SK-N-SH (cell line): Measurements from ENCODE around the gene RABEPK. TPM values are rescaled to one million over a fixed set of nuclear protein-coding genes. Genes with fewer than 3 reads are reported as not detected.

Source experiments
- CTCF ChIA-PET: fragments of 300-600, 350-600 bp; formaldehyde crosslinking; extraction: SDS; loops from one replicate; lab custom pipeline; 2021; lab: Yijun Ruan, JAX
- POLR2A ChIA-PET: fragments of 350-600 bp; sonication (Branson Sonifier 250); formaldehyde crosslinking; extraction: SDS; loops from one replicate; lab custom pipeline; 2020; ENCODE audit warnings: antibody characterized with exemption, inconsistent platforms; lab: Yijun Ruan, JAX
- DNase-seq: peaks from one replicate; pipeline ENCODE4 v3.0.0; 2012
- H2AFZ ChIP-seq: fragments of 200-600 bp; sonication (generic); 2 replicates; pipeline ENCODE4 v1.8.1; 2016; ENCODE audit warnings: antibody characterized with exemption, mild to moderate bottlenecking, low read depth
- H3F3A ChIP-seq: fragments of 200-600 bp; sonication (generic); replicated peaks from 2 replicates; pipeline ENCODE3; 2016; ENCODE audit warnings: antibody characterized with exemption, mild to moderate bottlenecking; ENCODE audit not compliant: insufficient read depth
- H3K27ac ChIP-seq, 2 experiments: fragments of 200-500 bp in 1 of 2; fragments of 200-600 bp in 1 of 2; sonication (Bioruptor generic) in 1 of 2; sonication (generic), shearing (Covaris generic) in 1 of 2; 2 replicates each; pipeline versions ENCODE4 v1.5.1 to v1.6.1; 2014 to 2016; ENCODE audit warnings: low read depth in 2 of 2, inconsistent platforms in 1 of 2, low read length in 1 of 2, mild to moderate bottlenecking in 1 of 2, mixed read lengths in 1 of 2
- H3K27me3 ChIP-seq: fragments of 200-600 bp; sonication (generic), shearing (Covaris generic); 2 replicates; pipeline ENCODE4 v1.6.1; 2016; ENCODE audit warnings: mixed run types; ENCODE audit not compliant: insufficient read depth
- H3K36me3 ChIP-seq, 2 experiments: fragments of 200-500 bp in 1 of 2; fragments of 200-600 bp in 1 of 2; sonication (Bioruptor generic) in 1 of 2; sonication (generic) in 1 of 2; replicated peaks in 1 of 2; 2 replicates each; pipeline versions ENCODE3 to v1.5.1; 2014 to 2016; ENCODE audit warnings: low read length in 1 of 2, mild to moderate bottlenecking in 1 of 2; ENCODE audit not compliant: insufficient read depth in 2 of 2, control insufficient read depth in 1 of 2
- H3K4me1 ChIP-seq, 2 experiments: fragments of 200-500 bp in 1 of 2; fragments of 200-600 bp in 1 of 2; sonication (Bioruptor generic) in 1 of 2; sonication (generic), shearing (Covaris generic) in 1 of 2; 2 replicates each; pipeline versions ENCODE4 v1.5.1 to v1.6.1; 2014 to 2016; ENCODE audit warnings: low read depth in 1 of 2, low read length in 1 of 2, mixed run types in 1 of 2; ENCODE audit not compliant: insufficient read depth in 2 of 2, control insufficient read depth in 1 of 2
- H3K4me2 ChIP-seq: fragments of 200-600 bp; sonication (generic), shearing (Covaris generic); 2 replicates; pipeline ENCODE4 v1.6.1; 2017; ENCODE audit warnings: mixed run types
- H3K4me3 ChIP-seq, 2 experiments: fragments of 200-500 bp in 1 of 2; fragments of 200-600 bp in 1 of 2; sonication (Bioruptor generic) in 1 of 2; sonication (generic), shearing (Covaris generic) in 1 of 2; 2 replicates each; pipeline versions ENCODE4 v1.5.1 to v1.8.1; 2014 to 2016; ENCODE audit warnings: low read depth in 2 of 2, inconsistent platforms in 1 of 2, low read length in 1 of 2, mild to moderate bottlenecking in 1 of 2, mixed read lengths in 1 of 2, moderate library complexity in 1 of 2
- H3K79me2 ChIP-seq: fragments of 200-600 bp; sonication (generic); 2 replicates; pipeline ENCODE4 v1.8.1; 2017; ENCODE audit warnings: mild to moderate bottlenecking; ENCODE audit not compliant: insufficient read depth
- H3K9ac ChIP-seq: fragments of 200-600 bp; sonication (generic); 2 replicates; pipeline ENCODE4 v1.6.1; 2017; ENCODE audit warnings: mixed run types
- H3K9me2 ChIP-seq: fragments of 200-600 bp; sonication (generic); 2 replicates; pipeline ENCODE4 v1.6.1; 2017; ENCODE audit warnings: mixed run types
- H3K9me3 ChIP-seq: fragments of 200-600 bp; sonication (generic); 2 replicates; pipeline ENCODE4 v1.6.1; 2017; ENCODE audit warnings: mixed run types, mild to moderate bottlenecking, moderate library complexity
- H4K20me1 ChIP-seq: fragments of 200-600 bp; sonication (generic); 2 replicates; pipeline ENCODE4 v1.6.1; 2017; ENCODE audit warnings: mild to moderate bottlenecking, mixed run types; ENCODE audit not compliant: insufficient read depth
- CTCF ChIP-seq: fragments of 200-600 bp; sonication (generic); IDR thresholded peaks from 2 replicates; pipeline ENCODE4 v1.6.1; 2017; ENCODE audit warnings: antibody characterized with exemption, mild to moderate bottlenecking, moderate library complexity
- ELF1 ChIP-seq: IDR thresholded peaks from 2 replicates; pipeline ENCODE4 v1.4.0; 2012
- EP300 ChIP-seq, 2 experiments: IDR thresholded peaks; 2 replicates each; pipeline versions ENCODE4 v1.4.0 to v1.6.1; 2012; ENCODE audit warnings: borderline replicate concordance in 1 of 2, low read depth in 1 of 2, low read length in 1 of 2
- EZH2phosphoT487 ChIP-seq: fragments of 200-600 bp; sonication (generic); IDR thresholded peaks from 2 replicates; pipeline ENCODE4 v1.6.1; 2017; ENCODE audit warnings: low read depth, mixed run types, mild to moderate bottlenecking, antibody characterized with exemption, moderate library complexity, borderline replicate concordance
- FOSL2 ChIP-seq: IDR thresholded peaks from 2 replicates; pipeline ENCODE4 v1.4.0; 2012; ENCODE audit warnings: low read depth, mild to moderate bottlenecking, moderate library complexity, borderline replicate concordance
- FOXM1 ChIP-seq: IDR thresholded peaks from 2 replicates; pipeline ENCODE4 v1.4.0; 2012; ENCODE audit warnings: low read depth, mild to moderate bottlenecking
- JUND ChIP-seq: IDR thresholded peaks from 2 replicates; pipeline ENCODE4 v1.4.0; 2012
- MXI1 ChIP-seq: IDR thresholded peaks from 2 replicates; pipeline ENCODE4 v1.6.1; 2012; ENCODE audit warnings: mild to moderate bottlenecking, low read depth, low read length, improper control_type of control experiment
- NFIC ChIP-seq: IDR thresholded peaks from 2 replicates; pipeline ENCODE4 v1.4.0; 2012; ENCODE audit warnings: borderline replicate concordance
- NRF1 ChIP-seq: IDR thresholded peaks from 2 replicates; pipeline ENCODE4 v1.6.1; 2012; ENCODE audit warnings: low read depth, mild to moderate bottlenecking, low read length
- POLR2AphosphoS5 ChIP-seq: IDR thresholded peaks from 2 replicates; pipeline ENCODE4 v1.6.1; 2012; ENCODE audit warnings: low read depth, low read length
- RFX5 ChIP-seq: IDR thresholded peaks from 2 replicates; pipeline ENCODE4 v1.6.1; 2012; ENCODE audit warnings: mild to moderate bottlenecking, improper control_type of control experiment, low read length
- RXRA ChIP-seq: IDR thresholded peaks from 2 replicates; pipeline ENCODE4 v1.4.0; 2012; ENCODE audit warnings: low read depth, mild to moderate bottlenecking, borderline replicate concordance
- SIN3A ChIP-seq: IDR thresholded peaks from 2 replicates; pipeline ENCODE4 v1.6.1; 2012; ENCODE audit warnings: low read depth, mild to moderate bottlenecking, low read length, moderate library complexity, borderline replicate concordance
- TCF12 ChIP-seq: IDR thresholded peaks from 2 replicates; pipeline ENCODE4 v1.4.0; 2012
- USF1 ChIP-seq: IDR thresholded peaks from 2 replicates; pipeline ENCODE4 v1.4.0; 2012; ENCODE audit warnings: low read depth, borderline replicate concordance
- USF2 ChIP-seq: fragments of 150-350 bp; IDR thresholded peaks from 2 replicates; pipeline ENCODE4 v1.6.1; 2017; ENCODE audit warnings: antibody characterized with exemption, low read length, low read depth, borderline replicate concordance
- WGBS: methylation state at CpG from one replicate; pipeline ENCODE4 v1.1.6; 2017; ENCODE audit warnings: low lambda C conversion rate; 5-methylcytosine and 5-hydroxymethylcytosine counted together
- polyA plus RNA-seq, 3 experiments: library from polyadenylated mRNA; depleted of rRNA; stranded (reverse); fragments of >200 nt; gene quantifications; 2 replicates each; pipeline ENCODE4 v1.2.3, GENCODE V29; 2012
- TF ChIP-seq, protein P1 (sequence below): IDR thresholded peaks from 2 replicates; pipeline ENCODE4 v1.6.1; 2012; ENCODE audit warnings: mild to moderate bottlenecking, low read depth, low read length, moderate library complexity

RABEPK gene
- polyA plus RNA-seq, 1 of the 3 experiments (the other 2 are of a cell fraction), result 55.1 TPM

DNA sequence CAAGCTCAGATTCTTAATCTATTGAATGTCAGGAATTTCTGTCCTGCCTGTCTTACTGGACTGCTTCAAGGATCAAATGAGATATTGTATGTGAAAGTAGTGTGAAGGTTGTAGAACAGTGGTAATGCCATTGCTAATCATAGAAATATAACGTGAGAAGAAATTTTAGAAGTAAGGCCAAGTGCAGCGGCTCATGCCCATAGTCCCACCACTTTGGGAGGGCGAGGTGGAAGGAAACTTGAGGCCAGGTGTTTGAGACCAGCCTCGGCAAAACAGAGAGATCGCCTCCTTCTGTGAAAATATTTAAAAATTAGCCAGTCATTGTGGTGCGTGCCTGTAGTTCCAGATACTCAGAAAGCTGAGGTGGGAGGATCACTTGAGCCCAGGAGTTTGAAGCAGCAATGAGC lies 45.9 kb downstream of the RABEPK start:
- peaks cover 10% of the 10 kb centered on the region; the same call in 1 of the 2 replicates for H3K79me2 ChIP-seq
- no peak overlapping the region for H3K4me2 ChIP-seq
- 90% methylated on average over 6 of the region's 6 CpGs for WGBS
- no peak overlapping the region for H3K9ac ChIP-seq
- no peak overlapping the region for H3K27ac ChIP-seq
- no peak overlapping the region for H2AFZ ChIP-seq
- POLR2A ChIA-PET, result no interaction called here
- H3K9me2 ChIP-seq, result no peaks in the 10 kb centered on the region
- H3K9me3 ChIP-seq, result no peaks in the 10 kb centered on the region
- H4K20me1 ChIP-seq, result no peaks in the 10 kb centered on the region
- no peak overlapping the region for H3K4me3 ChIP-seq
- H3K36me3 ChIP-seq, result no peaks in the 10 kb centered on the region
- CTCF ChIA-PET, result no interaction called here
- no peak for DNase-seq
- peaks cover 28% of the 10 kb centered on the region for H3F3A ChIP-seq
- no peak for TF ChIP-seq NFIC
- TF ChIP-seq CTCF, result no peak
- no peak for TF ChIP-seq FOXM1
- no peak for TF ChIP-seq USF1
- TF ChIP-seq EP300 (IDR thresholded peaks at IDR 0.05; ENCODE audit: borderline replicate concordance in 1 of 2, low read depth in 1 of 2, low read length in 1 of 2), result no peak
- TF ChIP-seq POLR2AphosphoS5, result no peak
- TF ChIP-seq EZH2phosphoT487, result no peak
- no peak for TF ChIP-seq SIN3A
- no peak for TF ChIP-seq MXI1
- TF ChIP-seq RFX5, result no peak
- no peak for TF ChIP-seq TCF12
- no peak for TF ChIP-seq ELF1
- no peak for TF ChIP-seq NRF1
- no peak for TF ChIP-seq RXRA
- no peak for TF ChIP-seq USF2
- no peak for TF ChIP-seq JUND
- no peak for TF ChIP-seq FOSL2
- TF ChIP-seq, protein P1, sequence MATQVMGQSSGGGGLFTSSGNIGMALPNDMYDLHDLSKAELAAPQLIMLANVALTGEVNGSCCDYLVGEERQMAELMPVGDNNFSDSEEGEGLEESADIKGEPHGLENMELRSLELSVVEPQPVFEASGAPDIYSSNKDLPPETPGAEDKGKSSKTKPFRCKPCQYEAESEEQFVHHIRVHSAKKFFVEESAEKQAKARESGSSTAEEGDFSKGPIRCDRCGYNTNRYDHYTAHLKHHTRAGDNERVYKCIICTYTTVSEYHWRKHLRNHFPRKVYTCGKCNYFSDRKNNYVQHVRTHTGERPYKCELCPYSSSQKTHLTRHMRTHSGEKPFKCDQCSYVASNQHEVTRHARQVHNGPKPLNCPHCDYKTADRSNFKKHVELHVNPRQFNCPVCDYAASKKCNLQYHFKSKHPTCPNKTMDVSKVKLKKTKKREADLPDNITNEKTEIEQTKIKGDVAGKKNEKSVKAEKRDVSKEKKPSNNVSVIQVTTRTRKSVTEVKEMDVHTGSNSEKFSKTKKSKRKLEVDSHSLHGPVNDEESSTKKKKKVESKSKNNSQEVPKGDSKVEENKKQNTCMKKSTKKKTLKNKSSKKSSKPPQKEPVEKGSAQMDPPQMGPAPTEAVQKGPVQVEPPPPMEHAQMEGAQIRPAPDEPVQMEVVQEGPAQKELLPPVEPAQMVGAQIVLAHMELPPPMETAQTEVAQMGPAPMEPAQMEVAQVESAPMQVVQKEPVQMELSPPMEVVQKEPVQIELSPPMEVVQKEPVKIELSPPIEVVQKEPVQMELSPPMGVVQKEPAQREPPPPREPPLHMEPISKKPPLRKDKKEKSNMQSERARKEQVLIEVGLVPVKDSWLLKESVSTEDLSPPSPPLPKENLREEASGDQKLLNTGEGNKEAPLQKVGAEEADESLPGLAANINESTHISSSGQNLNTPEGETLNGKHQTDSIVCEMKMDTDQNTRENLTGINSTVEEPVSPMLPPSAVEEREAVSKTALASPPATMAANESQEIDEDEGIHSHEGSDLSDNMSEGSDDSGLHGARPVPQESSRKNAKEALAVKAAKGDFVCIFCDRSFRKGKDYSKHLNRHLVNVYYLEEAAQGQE, result no peak
- TF ChIP-seq, all 33 proteins: peak for 0
- Histone ChIP-seq H3K27me3 (no peaks in the 10 kb centered on the region), H3K4me1 (peaks cover 3 to 16% of the 10 kb centered on the region in 2 experiments; a peak in 3 of 4 replicates)
